Caco-2 (cell line): ENCODE measurements around the gene PSMF1. TPM values are rescaled to one million over a fixed set of nuclear protein-coding genes. Genes with fewer than 3 reads are reported as not detected.

Source experiments
- BruUV-seq: library from RNA; stranded (reverse); fragments of 400-500 nt; replicated peaks from 2 replicates; lab custom pipeline; 2021; lab: Mats Ljungman, UMichigan
- CTCF ChIA-PET: fragments of 300-600 bp; sonication (Branson Sonifier 250); formaldehyde crosslinking; loops from one replicate; lab custom pipeline; 2022; ENCODE audit warnings: antibody characterized with exemption; lab: Charles Lee
- POLR2A ChIA-PET: fragments of 300-600 bp; sonication (Branson Sonifier 250); formaldehyde crosslinking; loops from one replicate; lab custom pipeline; 2022; ENCODE audit warnings: antibody characterized with exemption; lab: Charles Lee
- DNase-seq, 2 experiments: peaks; one replicate each; pipeline versions ENCODE4 v3.0.0 to v3.0.0-alpha.2; 2020 to 2022
- H3K27me3 ChIP-seq: replicated peaks from 2 replicates; pipeline ENCODE4 v1.6.0; 2011; ENCODE audit warnings: low read length; ENCODE audit not compliant: control insufficient read depth, insufficient read depth
- H3K36me3 ChIP-seq: 2 replicates; pipeline ENCODE4 v1.5.1; 2011; ENCODE audit warnings: low read length; ENCODE audit not compliant: control insufficient read depth, insufficient read depth
- H3K4me1 ChIP-seq: fragments of 250-450 bp; sonication (Bioruptor Pico); 2 replicates; pipeline ENCODE4 v1.5.1; 2020; ENCODE audit warnings: mild to moderate bottlenecking
- H3K4me3 ChIP-seq: 2 replicates; pipeline ENCODE4 v1.5.1; 2011; ENCODE audit warnings: low read depth, mild to moderate bottlenecking, control low read depth, low read length
- H3K9me3 ChIP-seq: fragments of 250-450 bp; sonication (Bioruptor Pico); 2 replicates; pipeline ENCODE4 v1.5.1; 2020; ENCODE audit warnings: mild to moderate bottlenecking, moderate library complexity
- H3K27ac Mint-ChIP-seq: one replicate; pipeline ENCODE4 v1.8.0; 2022; ENCODE audit warnings: mixed read lengths; ENCODE audit not compliant: unreplicated experiment
- H3K27me3 Mint-ChIP-seq: one replicate; pipeline ENCODE4 v1.8.0; 2022; ENCODE audit warnings: mixed read lengths; ENCODE audit not compliant: insufficient read depth, unreplicated experiment
- H3K36me3 Mint-ChIP-seq: one replicate; pipeline ENCODE4 v1.8.0; 2022; ENCODE audit warnings: mild to moderate bottlenecking, mixed read lengths; ENCODE audit not compliant: insufficient read depth, unreplicated experiment
- H3K4me1 Mint-ChIP-seq: one replicate; pipeline ENCODE4 v1.8.0; 2022; ENCODE audit warnings: low read depth, mixed read lengths; ENCODE audit not compliant: unreplicated experiment
- H3K4me3 Mint-ChIP-seq: one replicate; pipeline ENCODE4 v1.8.0; 2022; ENCODE audit warnings: mild to moderate bottlenecking, moderate library complexity, mixed read lengths; ENCODE audit not compliant: unreplicated experiment
- H3K9me3 Mint-ChIP-seq: one replicate; pipeline ENCODE4 v1.8.0; 2022; ENCODE audit warnings: mixed read lengths; ENCODE audit not compliant: unreplicated experiment
- intact Hi-C: fragments of 100-400 bp; cut with micrococcal nuclease; formaldehyde crosslinking; loops from one replicate; pipeline ENCODE4 v1.10.0; 2022; ENCODE audit not compliant: unreplicated experiment
- total RNA-seq: library from RNA; stranded (reverse); gene quantifications from 2 replicates; pipeline ENCODE4 v1.2.3, GENCODE V29; 2022
- TF ChIP-seq, protein P1 (sequence below), 2 experiments: fragments of 200-600 bp in 1 of 2; IDR thresholded peaks; 1 replicate in 1 of 2; 2 replicates in 1 of 2; pipeline versions ENCODE4 v1.5.1 to v1.8.0; 2011 to 2022; ENCODE audit warnings: antibody characterized with exemption in 1 of 2, control low read depth in 1 of 2, inconsistent platforms in 1 of 2, low read depth in 1 of 2, low read length in 1 of 2, mild to moderate bottlenecking in 1 of 2, moderate library complexity in 1 of 2; ENCODE audit not compliant: insufficient read depth in 1 of 2, severe bottlenecking in 1 of 2, unreplicated experiment in 1 of 2

PSMF1 gene
- total RNA-seq, 1 experiment from 2014 or later, result 141 TPM

DNA sequence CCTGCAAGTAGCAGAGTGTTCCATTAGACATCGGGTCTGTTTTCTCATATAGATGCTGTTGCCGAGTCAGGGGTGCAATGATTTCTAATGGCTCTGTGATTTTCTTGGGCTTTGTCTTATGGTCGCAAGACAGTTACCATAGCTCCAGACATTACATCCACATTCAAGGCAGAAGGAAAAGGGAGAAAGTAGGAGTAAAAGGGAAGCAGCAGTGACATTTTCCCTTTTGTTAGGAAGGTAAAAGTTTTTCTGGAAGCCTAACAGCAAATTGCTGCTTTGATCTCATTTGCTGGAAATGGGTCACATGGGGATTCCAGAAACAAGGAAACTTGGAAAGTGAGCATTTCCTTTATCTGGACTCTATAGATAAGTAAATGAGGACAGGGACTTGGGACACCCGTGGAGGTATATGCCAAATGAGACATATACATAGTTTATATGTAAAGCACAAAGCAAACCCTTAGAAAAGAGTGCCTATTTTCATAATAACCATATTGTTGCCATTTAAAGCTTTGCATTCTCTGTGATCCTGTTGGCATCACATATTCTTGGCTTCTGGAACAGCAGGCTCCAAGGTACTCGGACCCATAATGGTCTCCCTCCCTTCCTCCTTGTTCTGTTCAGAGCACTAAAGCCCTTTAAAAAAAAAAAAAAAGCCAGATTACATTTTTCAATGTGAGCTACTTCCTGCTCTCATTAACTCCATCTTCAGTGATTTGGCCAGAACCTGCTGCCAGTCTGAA lies 84.5 kb downstream of the PSMF1 start, which contains the start of gene C20orf202:
Gene C20orf202, plus strand, starts transcription at position 693 of the 743 bp plus-strand sequence. CDS start 132 bp downstream, outside the sequence.
- Mint-ChIP-seq H3K27me3 (peaks cover 9% of the 10 kb centered on the region), H3K4me1 (no peaks in the 10 kb centered on the region), H3K9me3 (no peaks in the 10 kb centered on the region), H3K27ac (no peak within 1 kb of the TSS), H3K36me3 (peaks cover 4% of the 10 kb centered on the region), H3K4me3 (no peak within 1 kb of the TSS)
- TF ChIP-seq, protein P1, sequence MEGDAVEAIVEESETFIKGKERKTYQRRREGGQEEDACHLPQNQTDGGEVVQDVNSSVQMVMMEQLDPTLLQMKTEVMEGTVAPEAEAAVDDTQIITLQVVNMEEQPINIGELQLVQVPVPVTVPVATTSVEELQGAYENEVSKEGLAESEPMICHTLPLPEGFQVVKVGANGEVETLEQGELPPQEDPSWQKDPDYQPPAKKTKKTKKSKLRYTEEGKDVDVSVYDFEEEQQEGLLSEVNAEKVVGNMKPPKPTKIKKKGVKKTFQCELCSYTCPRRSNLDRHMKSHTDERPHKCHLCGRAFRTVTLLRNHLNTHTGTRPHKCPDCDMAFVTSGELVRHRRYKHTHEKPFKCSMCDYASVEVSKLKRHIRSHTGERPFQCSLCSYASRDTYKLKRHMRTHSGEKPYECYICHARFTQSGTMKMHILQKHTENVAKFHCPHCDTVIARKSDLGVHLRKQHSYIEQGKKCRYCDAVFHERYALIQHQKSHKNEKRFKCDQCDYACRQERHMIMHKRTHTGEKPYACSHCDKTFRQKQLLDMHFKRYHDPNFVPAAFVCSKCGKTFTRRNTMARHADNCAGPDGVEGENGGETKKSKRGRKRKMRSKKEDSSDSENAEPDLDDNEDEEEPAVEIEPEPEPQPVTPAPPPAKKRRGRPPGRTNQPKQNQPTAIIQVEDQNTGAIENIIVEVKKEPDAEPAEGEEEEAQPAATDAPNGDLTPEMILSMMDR (IDR thresholded peaks at IDR 0.05; ENCODE audit: insufficient read depth in 1 of 2, low read depth in 1 of 2, low read length in 1 of 2, severe bottlenecking in 1 of 2, unreplicated experiment in 1 of 2), result no peak
- intact Hi-C loops, result no loop called here
- Histone ChIP-seq H3K4me3 (no peak within 1 kb of the TSS), H3K4me1 (no peaks in the 10 kb centered on the region), H3K36me3 (no peaks in the 10 kb centered on the region), H3K9me3 (no peaks in the 10 kb centered on the region), H3K27me3 (no peaks in the 10 kb centered on the region; the same call in 1 of the 2 replicates)
- no TSS peak for BruUV-seq
- no peak for DNase-seq
- ChIA-PET POLR2A (no interaction called here), CTCF (interaction anchor here (0.6 kb wide), 1 partner anchor 9 kb away, joined by 3 read pairs; no protein-coding TSS in a partner anchor)

DNA sequence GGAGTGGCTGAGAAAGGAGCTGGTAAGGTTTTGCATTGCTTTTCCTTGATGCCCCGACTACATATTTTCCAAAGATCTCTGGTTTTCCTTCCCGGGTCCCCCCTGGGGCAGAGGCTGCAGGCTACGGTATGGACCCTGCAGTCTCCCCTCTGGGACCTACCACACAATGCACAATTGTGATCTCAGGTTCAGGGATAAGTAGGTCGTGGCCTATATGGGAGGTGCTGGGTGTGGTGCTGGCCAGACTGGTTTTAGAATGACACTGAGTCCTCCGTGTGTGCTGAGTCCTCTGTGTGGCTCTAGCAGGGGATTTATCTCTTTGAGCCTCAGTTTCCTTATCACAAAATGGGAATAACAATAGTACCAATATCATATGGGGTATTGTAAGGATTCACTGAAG lies 85.2 kb downstream of the PSMF1 start:
- DNase-seq, result no peak
- H3K9me3 ChIP-seq, result no peaks in the 10 kb centered on the region
- Mint-ChIP-seq H3K36me3 (peaks cover 4% of the 10 kb centered on the region), H3K27me3 (peaks cover 8% of the 10 kb centered on the region), H3K9me3 (no peaks in the 10 kb centered on the region), H3K4me3 (no peak overlapping the region), H3K4me1 (no peaks in the 10 kb centered on the region), H3K27ac (no peak overlapping the region)
- TF ChIP-seq, protein P1 (IDR thresholded peaks at IDR 0.05; ENCODE audit: insufficient read depth in 1 of 2, low read depth in 1 of 2, low read length in 1 of 2, severe bottlenecking in 1 of 2, unreplicated experiment in 1 of 2), result no peak
- no peaks in the 10 kb centered on the region; the same call in 1 of the 2 replicates for H3K27me3 ChIP-seq
- intact Hi-C loops, result no loop called here
- no peak overlapping the region for H3K4me3 ChIP-seq
- no TSS peak for BruUV-seq
- ChIA-PET POLR2A (no interaction called here), CTCF (interaction anchor here (0.6 kb wide), 1 partner anchor 10 kb away, joined by 3 read pairs; no protein-coding TSS in a partner anchor)
- H3K4me1 ChIP-seq, result no peaks in the 10 kb centered on the region
- no peaks in the 10 kb centered on the region for H3K36me3 ChIP-seq

DNA sequence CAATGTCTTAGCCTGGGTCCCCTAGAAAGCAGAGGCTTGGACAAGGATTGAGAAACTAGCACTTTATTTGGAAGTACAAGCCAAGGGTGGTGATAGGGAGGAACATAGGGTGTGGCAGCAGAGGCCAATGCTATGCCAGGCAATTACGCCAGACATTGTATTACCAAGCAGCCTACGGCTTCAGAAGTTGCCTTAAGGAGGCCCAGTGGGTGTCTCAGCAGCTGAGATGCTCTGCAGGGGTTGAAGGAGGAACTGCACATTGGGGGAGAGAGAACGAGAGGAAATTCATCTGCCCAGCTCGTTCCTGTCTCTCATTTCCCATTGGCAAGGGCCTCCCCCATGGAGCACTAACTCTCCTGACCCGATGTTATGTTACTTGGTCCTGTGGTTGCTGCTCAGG lies 85.7 kb downstream of the PSMF1 start:
- intact Hi-C loops, result no loop called here
- H3K36me3 ChIP-seq, result no peaks in the 10 kb centered on the region
- DNase-seq, result no peak
- no peak overlapping the region for H3K4me3 ChIP-seq
- TF ChIP-seq, protein P1 (IDR thresholded peaks at IDR 0.05; ENCODE audit: insufficient read depth in 1 of 2, low read depth in 1 of 2, low read length in 1 of 2, severe bottlenecking in 1 of 2, unreplicated experiment in 1 of 2), result no peak
- ChIA-PET CTCF (no interaction called here), POLR2A (no interaction called here)
- no TSS peak for BruUV-seq
- H3K9me3 Mint-ChIP-seq, result no peaks in the 10 kb centered on the region
- no peak overlapping the region for H3K27ac Mint-ChIP-seq
- no peak overlapping the region for H3K4me3 Mint-ChIP-seq
- H3K4me1 ChIP-seq, result no peaks in the 10 kb centered on the region
- peaks cover 4% of the 10 kb centered on the region for H3K36me3 Mint-ChIP-seq
- no peaks in the 10 kb centered on the region; the same call in 1 of the 2 replicates for H3K27me3 ChIP-seq
- no peaks in the 10 kb centered on the region for H3K9me3 ChIP-seq
- no peaks in the 10 kb centered on the region for H3K4me1 Mint-ChIP-seq
- peaks cover 7% of the 10 kb centered on the region for H3K27me3 Mint-ChIP-seq
